GM21825 (cell line): Measurements from ENCODE around the gene CAPN1.
"Not testable (repeated sequence)": the region's sequence is repeated elsewhere in the genome, so short reads cannot be mapped to it uniquely, and the experiment has no call there.

ENCODE experiments used
- ATAC-seq: cut with Tn5 transposase; IDR thresholded peaks from one replicate; pipeline ENCODE4 v1.9.1; 2021; ENCODE audit warnings: mild to moderate bottlenecking, moderate library complexity; ENCODE audit not compliant: unreplicated experiment

The CAPN1 gene

DNA sequence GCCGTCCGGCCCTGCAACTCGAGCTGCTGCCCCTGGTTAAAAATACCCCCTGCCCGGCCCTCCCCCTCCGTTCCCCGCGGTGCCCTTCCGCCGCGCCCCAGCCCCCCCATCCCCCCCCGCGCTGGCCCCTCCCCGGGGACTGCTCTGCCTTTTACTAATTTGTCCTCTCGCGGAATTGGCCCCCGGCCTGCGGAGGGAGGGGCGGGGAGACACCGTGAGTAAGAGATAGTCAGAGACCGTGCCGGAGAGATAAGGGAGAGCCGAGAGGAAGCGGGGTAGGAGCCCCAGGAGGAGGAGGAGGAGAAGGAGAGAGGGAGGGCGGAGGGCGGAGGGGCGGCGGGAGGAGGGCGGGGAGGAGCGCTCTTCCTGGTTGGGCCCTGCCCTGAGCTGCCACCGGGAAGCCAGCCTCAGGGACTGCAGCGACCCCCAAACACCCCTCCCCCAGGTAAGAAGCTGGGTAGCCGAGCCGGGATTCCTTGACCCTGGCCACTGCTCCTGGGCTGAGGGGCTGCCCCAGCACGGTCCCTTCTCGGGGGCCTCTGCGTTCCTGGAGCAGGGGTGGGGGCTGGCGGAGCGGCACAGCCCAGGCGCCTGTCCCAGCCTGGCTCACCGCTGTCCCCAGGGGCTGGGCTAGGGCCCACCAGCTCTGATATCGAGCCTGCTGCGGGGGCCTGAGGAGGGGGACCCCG lies at the start of gene CAPN1:
Gene CAPN1 (plus strand): TSS at position 360 of the 689 bp plus-strand sequence. CDS start 774 bp downstream, outside the sequence.
- ATAC-seq: peak; percentile 42

DNA sequence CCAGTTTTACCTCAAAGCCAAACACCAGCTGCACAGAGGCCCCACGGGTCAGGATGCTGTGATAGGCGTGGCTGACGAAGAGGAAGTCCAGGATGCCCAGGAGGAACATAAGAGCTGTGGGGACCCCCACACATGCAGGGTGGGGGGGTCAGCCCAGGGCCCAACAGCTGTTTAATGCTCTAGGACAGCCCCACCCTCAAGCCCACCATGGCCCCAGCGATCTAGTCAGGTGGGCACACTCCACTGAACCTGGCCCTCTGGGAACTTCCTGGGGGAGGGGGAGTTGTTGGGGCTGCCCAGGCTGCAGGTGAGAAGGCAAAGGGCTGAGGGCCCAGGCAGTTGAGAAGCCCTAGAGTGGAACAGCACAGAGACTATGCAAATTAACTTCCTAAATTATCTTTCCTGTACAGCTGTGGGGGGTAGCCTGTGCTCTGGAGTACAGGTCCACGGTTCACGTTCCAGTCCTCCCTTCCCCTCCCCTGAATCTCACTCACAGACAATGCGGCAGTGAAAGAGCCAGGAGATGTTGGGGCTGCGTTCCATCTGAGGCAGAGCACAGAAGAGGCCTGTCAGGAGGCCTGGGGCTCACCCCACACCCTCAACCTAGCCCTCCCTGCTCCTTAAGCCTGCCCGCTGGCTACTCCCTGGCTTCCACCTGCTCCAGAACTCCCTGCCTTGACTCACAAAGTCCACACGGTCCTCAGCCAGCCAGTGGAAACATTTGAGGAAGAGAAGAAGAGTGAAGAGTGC lies 49.3 kb upstream of the CAPN1 start:
- peak; percentile 35 for ATAC-seq

DNA sequence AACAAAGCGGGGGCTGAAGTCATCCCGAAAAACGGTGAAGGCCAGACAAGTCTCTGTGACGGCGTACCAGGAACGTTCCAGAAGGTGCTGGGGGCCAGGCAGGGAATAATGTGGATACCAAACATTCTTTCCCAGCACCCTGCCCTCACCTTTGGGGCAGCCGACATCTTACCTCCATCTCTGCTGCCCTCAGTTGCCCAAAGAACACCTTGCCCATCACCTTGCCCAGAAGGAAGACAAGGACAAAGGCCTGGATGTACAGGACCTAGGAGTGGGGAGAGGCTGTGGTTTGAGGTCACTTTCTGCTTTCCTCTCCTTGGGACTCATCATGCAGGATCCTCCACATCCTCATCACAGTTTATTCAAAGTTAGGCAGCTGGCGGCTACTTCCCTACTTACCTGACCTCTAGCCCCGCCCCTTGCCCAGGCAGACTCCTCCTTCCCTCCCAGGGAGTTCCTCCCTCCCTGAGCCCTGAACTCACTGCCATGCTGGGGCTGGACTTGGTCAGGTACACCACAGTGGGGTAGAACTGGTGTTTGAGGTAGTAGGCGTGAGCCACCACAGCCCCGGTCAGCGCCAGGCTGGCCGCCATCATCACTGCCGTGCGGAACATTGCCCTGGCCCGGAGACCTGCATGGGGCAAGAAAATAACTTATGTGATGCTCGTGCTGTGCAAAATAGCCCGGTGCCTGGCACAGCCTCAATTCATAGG lies 48.6 kb upstream of the CAPN1 start:
- ATAC-seq: no peak

DNA sequence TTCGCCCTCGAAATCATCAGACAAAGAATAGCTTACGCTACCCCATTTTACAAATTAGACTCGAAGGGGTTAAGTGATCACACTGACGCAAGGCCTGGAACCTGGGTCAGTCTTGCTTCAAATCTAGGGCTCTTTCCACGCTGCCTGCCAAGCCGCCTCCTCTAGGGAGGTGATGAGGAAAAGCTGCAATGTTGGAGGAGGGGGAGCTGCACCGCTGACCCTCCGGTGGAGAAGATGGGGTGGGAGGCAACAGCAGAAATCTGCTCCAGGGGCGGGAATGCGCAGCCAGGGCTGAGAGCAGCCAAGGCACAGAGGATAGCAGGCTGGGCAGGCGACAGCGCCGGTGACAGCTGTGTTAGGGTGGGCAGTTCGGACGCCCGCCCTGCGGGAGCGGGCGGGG lies 48.0 kb upstream of the CAPN1 start:
- no peak for ATAC-seq

DNA sequence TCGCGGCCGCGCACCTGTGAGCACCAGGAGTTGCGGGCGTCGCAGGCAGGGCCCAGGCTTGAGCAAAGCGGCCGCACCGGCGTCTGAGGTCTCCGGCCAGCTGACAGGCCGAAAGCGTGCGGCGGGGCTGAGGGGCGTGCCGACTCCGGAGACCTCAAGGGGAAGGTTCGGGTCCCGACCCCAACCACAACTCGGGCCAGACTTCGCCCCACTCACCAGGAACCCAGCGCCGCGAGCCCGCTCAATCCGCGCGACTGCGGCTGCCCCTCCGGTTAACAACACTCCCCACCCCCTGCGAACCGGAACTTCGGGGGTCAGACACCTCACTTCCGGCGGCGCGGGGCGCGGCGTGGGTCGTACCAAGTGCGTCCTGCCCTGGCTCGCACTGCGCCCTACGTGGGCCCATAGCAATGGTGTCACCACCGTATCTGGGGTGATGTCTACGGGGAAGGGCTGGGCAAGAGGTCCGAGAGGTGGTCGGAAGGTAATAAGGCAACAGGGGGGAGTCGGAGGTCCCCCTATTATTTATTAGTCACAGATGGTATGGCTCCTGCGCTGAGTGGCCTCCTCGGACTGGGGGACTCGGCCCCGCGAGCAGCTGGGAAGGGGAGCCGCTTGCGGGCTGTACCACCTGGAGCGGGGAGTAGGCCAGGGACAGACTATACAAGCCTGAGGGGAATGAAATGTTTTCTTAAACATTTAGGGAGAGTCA lies 47.3 kb upstream of the CAPN1 start, which contains the start of gene SYVN1:
Gene SYVN1 (minus strand): TSS at position 280 of the 712 bp plus-strand sequence. CDS start 918 bp downstream, outside the sequence.
- ATAC-seq: peak; percentile 48

DNA sequence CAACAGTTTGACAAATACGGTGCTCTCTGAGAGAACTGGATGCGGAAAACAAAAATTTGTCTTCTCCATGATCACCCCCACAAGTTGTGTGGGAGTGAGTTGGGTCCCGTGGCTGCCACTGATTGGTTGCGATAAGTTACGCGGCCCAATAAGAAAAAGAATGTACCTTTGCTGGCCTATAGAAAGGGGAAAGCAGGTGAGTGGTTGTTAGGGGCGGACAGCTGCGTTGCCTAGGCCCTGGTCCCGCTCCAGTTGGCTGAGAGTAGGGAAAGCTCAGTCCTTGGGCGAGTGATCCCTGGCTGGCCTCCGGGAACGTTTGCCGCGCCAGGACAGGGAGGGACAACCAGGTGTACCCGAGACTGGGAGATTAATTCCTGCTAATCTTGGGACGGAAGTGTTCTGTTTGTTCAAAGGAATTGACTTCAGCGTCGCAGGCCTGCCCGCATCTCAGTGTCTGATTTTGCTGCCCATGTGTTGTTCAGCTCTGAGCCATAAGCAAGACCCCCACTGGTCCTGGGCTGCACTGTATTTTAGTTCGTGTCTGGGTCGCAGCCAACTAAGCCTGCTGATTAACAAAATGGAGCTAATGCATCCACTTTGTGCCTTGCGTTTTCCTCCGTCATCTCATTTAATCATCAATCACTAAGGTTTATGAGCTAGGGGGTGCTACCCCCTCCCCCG lies 46.6 kb upstream of the CAPN1 start:
- ATAC-seq: peak; percentile 46

DNA sequence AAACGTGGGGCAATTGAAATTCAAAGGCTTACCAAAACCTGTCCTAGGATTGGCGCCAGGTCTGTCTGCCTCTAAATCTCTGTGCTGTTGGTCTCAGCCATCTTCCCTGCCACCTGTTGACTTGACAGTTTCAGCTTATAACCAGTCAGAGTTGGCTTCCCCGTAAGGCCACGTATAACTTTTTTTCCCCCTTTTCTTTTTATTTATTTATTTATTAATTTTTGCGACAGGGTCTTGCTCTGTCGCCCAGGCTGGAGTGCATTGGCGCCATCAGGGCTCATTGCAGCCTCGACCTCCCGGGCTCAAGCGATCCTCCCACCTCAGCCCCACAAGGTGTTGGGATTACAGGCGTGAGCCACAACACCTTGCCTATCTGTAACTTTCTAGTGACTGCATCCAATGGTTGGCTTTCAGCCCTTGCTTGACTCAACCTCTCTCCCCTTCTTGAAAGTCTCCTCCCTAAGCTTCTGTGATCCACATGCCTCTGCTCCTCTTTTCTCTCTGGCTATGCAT lies 46.0 kb upstream of the CAPN1 start:
- no peak for ATAC-seq

DNA sequence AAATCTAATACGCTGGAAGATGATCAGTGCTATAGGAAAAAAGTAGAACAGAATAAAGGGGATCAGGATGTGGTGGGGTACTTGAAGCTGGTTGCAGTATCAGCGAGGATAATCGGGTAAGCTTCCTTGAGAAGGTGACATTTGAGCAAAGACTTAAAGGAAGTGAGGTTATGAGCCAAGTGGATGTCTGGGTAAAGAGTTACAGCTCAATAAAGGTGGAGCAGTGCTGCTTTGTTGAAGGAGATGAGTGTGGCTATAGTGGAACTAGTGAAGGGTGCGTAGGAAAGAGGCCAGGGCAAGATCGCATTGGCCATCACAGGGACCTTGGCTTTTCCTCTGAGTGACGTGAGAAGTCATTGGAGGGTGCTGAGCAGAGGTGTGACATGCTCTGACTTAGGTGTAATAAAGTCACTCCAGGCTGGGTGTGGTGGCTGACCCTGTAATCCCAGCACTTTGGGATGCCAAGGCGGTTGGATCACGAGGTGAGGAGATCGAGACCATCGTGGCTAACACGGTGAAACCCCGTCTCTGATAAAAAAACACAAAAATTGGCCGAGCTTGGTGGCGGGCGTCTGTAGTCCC lies 45.1 kb upstream of the CAPN1 start:
- no peak for ATAC-seq

DNA sequence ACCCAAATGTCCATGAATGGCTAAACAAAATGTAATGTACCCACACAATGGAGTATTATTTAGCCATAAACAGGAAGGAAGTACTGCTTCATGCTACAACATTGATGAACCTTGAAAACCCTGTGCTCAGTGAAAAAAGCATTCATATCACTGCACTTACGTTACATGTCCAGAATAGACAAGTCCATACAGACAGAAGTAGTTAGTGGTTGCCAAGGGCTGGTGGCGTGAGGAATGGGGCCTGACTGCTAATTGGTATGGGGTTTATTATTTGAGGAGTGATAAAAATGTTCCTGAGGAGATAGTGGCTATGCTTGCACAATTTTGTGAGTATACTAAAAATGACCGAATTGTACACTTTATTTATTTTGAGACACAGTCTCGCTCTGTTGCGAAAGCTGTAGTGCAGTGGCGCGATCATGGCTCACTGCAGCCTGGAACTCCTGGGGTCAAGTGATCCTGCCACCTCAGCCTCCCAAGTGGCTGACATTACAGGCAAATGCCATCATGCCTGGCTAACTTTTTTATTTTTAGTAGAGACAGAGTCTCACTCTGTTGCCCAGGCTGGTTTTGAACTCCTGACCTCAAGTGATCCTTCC lies 39.7 kb upstream of the CAPN1 start:
- ATAC-seq: no peak

DNA sequence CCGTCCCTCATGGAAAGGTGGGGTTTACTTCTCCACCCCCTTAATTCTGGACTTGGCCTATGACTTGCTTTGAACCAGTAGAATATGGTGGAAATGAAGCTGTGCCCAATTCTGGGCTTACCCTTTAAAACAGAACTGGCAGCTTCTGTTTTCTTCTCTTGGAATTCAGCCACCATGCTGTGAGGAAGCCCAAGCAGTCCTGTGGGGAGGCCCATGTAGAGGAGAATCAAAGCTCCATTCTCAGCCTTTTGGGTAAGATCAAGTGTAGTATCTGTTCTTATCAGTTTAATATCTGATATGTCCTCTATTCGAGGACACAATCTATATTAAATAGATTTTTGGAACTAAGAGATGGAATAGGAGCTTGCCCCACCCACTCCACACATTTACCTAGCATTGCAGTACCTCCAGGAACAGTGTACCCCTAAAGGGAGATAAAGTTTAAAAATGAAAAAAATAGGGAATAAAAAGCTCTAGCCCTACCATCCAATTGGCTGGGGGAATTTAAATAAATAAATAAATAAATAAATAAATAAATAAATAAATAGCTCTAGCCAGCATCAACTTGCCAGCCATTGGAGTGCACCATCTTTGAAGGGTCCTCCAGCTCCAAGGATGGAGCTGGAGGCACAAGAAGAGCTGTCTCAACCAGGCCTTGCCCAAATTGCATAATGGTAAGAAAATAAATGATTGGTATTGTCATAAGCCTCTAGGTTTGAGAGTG lies 34.2 kb upstream of the CAPN1 start:
- ATAC-seq: no peak

DNA sequence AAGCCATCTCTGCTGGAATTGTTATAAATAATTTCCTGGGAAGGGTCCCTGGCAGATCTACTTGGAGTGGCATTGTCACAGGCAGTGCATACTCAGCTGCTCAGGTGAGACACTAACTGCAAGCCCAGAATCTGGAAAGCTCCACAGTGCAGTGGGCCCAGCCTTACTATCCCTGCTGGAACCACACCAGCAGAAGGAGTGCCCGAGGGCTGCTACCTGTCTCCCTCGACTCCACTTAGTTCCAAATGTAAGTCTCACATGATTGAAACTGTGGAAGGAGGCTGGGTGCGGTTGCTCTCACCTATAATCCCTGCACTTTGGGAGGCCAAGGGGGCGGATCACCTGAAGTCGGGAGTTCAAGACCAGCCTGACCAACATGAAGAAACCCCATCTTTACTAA lies 33.1 kb upstream of the CAPN1 start:
- no peak for ATAC-seq

DNA sequence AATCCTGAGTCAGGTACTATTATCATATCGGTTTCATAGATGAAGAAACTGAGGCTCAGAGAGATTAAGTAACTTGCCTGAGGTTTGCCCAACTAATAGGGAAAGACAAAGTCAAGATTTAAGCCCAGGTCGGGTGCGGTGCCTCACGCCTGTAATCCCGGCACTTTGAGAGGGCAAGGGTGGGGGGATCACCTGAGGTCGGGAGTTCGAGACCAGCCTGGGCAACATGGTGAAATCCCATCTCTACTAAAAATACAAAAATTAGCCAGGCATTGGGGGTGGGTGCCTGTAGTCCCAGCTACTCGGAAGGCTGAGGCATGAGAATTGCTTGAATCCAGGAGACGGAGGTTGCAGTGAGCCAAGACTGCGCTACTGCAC lies 31.6 kb upstream of the CAPN1 start:
- not testable (repeated sequence) for ATAC-seq

DNA sequence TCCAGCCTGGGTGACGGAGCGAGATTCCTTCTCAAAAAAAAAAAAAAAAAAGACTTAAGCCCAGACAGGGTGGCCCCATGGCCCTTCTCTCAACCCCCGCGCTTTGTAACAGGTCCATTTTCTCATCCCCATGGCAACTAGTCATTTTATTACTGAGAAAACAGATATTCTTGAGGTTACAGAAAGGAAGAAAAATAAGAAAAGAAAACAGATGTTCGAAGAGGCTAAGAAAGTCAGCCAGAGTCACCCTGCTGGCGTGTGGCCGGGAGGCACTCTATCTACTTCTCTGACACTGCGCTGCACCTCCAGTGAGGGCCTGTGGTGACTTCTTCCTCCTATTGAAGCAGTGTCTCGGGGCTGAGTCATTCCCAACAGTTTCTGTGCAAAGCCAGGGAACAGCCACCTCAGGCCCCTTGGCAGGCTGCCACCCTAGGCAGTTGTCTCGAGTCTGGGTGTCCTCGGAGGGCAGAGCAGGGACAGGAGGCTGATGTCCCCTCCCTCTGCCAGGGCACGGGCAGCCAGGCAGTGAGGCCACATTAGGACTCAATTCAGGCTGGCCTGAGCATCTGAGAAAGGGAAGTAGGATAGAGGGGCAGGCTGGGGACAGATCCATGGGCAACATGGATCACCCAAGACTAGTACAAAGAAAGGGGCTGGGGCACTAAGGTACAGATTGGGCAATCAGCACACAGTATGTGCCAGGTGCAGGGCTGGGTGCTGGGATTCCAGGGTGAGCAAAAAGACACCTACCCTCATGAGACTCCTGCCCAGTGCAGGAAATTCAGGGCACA lies 31.0 kb upstream of the CAPN1 start:
- ATAC-seq: no peak

DNA sequence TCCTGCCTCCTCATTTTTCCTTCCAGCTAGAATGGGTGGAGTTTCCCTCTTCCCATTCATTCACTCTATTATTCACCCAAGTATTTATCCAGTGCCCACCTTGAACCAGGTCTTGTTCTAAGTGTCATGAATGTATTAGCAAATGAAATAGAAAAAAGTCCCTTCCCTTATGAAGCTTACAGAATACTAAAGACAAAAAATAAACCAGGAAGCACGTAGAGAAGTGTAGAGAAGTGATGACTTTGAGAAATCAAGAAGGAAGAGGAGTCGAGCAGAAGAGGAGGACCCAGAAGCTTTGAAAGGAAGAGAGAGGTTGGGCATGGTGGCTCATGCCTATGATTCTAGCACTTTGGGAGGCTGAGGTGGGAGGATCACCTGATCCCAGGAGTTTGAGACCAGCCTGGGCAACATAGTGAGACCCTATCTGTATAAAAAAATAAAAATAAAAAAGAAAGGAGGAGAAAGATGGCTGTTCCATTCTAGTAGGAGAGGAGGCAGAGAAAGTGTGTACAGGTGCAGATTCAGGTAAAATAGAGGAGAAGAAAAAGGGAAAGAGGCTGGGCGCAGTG lies 30.3 kb upstream of the CAPN1 start:
- no peak for ATAC-seq

DNA sequence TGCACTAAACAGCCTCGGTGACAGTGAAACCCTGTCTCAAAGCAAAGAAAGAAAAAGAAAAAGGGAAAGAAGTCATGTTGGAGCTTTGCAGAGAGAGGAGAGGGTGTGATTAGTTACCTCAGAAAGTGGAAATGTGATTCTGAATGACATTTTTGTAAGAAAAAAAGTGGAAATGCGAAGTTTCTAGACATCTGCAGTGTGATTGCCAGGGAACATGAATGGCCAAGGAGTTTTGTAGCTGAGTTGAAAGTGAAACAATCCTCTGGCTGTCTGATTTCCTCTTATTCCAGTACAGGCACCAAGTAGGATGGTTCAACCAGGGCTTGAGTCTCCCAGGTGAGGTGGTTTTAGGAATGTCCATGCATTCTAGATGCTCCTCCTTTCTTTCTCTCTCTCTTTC lies 29.6 kb upstream of the CAPN1 start:
- ATAC-seq: no peak

DNA sequence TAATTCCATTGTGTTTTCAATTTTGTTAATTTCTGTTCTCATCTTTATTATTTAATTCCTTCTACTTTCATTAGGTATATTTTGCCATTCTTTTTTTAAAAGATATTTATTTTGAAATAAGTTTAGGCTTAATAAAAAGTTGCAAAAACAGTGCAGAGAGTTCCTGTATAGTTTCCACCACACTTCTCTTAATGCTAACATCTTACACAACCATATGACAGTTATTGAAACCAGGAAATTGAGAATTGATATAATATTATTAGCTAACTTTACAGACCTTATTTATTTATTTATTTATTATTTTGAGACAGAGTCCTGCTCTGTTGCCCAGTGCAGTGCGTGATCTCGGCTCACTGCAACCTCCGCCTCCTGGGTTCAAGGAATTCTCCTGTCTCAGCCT lies 25.5 kb upstream of the CAPN1 start:
- ATAC-seq: no peak

DNA sequence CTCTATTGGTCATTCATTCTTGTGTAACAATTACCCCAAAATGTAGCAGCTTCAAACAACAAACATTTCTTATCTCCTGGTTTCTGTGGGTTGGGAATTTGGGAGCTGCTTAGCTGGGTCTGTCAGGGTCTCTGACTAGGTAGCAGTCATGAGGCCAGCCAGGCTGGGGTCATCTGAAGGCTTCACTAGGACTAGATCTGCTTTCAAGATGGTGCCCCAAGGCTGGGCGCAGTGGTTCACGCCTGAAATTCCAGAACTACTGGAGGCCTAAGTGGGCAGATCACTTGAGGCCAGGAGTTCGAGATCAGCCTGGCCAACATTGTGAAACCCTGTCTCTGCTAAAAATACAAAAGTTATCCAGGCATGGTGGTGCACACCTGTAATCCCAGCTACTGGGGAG lies 24.8 kb upstream of the CAPN1 start:
- ATAC-seq: no peak

DNA sequence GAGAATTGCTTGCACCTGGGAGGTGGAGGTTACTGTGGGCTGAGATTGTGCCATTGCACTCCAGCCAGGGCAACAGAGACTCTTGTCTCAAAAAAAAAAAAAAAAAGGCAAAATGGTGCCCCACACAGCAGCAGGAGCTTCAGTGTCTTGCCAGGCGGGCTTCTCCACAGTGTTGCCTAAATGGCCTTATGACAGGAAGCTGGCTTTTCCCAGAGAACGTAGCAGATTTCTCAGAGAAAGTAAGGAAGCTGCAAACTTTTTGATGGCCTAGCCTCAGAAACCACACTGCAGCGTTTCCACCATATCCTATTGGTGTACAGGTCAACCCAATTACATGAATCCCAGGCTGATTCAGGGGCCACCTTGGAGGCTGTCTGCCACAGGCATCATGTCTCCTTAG lies 24.4 kb upstream of the CAPN1 start:
- no peak for ATAC-seq
